ENCODE data around the gene SLC44A1.

SLC44A1 gene

GRCh38 chr9:105401651-105402050 lies 157.2 kb downstream of the SLC44A1 start:
- TF ChIP-seq ZFX (IDR thresholded peaks at IDR 0.05; ENCODE audit: borderline replicate concordance) (no peak), CTCF (IDR thresholded peaks at IDR 0.05) (no peak)
- no peak overlapping the region for H3K27ac ChIP-seq

- no peak overlapping the region for H3K27ac ChIP-seq
- TF ChIP-seq CTCF (IDR thresholded peaks at IDR 0.05), result no peak
- TF ChIP-seq ZFX (IDR thresholded peaks at IDR 0.05; ENCODE audit: borderline replicate concordance), result no peak
These were observed 159.2 kb downstream of the SLC44A1 start for GRCh38 chr9:105403552-105404248.

GRCh38 chr9:105405514-105406131 lies 161.2 kb downstream of the SLC44A1 start:
- H3K27ac ChIP-seq, result no peak overlapping the region
- TF ChIP-seq ZFX (IDR thresholded peaks at IDR 0.05; ENCODE audit: borderline replicate concordance) (no peak), CTCF (IDR thresholded peaks at IDR 0.05) (no peak)

- TF ChIP-seq ZFX (IDR thresholded peaks at IDR 0.05; ENCODE audit: borderline replicate concordance), result no peak
- TF ChIP-seq CTCF (IDR thresholded peaks at IDR 0.05), result no peak
- no peak overlapping the region for H3K27ac ChIP-seq
These were observed 161.9 kb downstream of the SLC44A1 start for GRCh38 chr9:105406369-105406768.

GRCh38 chr9:105413525-105413924 lies 169.1 kb downstream of the SLC44A1 start:
- no peak overlapping the region for H3K27ac ChIP-seq
- no peak for TF ChIP-seq ZFX (IDR thresholded peaks at IDR 0.05; ENCODE audit: borderline replicate concordance)
- peak; percentile 41 for TF ChIP-seq CTCF (IDR thresholded peaks at IDR 0.05)

- peak; percentile 88 for TF ChIP-seq CTCF (IDR thresholded peaks at IDR 0.05)
- no peak for TF ChIP-seq ZFX (IDR thresholded peaks at IDR 0.05; ENCODE audit: borderline replicate concordance)
- no peak overlapping the region for H3K27ac ChIP-seq
These were observed 170.7 kb downstream of the SLC44A1 start for GRCh38 chr9:105414947-105415661.

- no peak overlapping the region for H3K27ac ChIP-seq
- TF ChIP-seq CTCF (IDR thresholded peaks at IDR 0.05) (peak; percentile 63), ZFX (IDR thresholded peaks at IDR 0.05; ENCODE audit: borderline replicate concordance) (no peak)
These were observed 171.2 kb downstream of the SLC44A1 start for GRCh38 chr9:105415662-105415980.
